Colonic mucosa (tissue), 4 donors: ENCODE measurements around the gene GFRA1. TPM values are rescaled to one million over a fixed set of nuclear protein-coding genes. Genes with fewer than 3 reads are reported as not detected.

Experiments used
- DNase-seq: peaks from one replicate; pipeline ENCODE4 v3.0.0-alpha.2; 2020
- H3K27ac ChIP-seq: fragments of 200-600 bp; one replicate; pipeline ENCODE4 v1.8.0; 2021
- H3K27me3 ChIP-seq: fragments of 200-600 bp; one replicate; pipeline ENCODE4 v1.8.0; 2021
- H3K36me3 ChIP-seq: fragments of 200-600 bp; one replicate; pipeline ENCODE4 v1.8.0; 2021
- H3K4me1 ChIP-seq: fragments of 200-600 bp; one replicate; pipeline ENCODE4 v1.8.0; 2021; ENCODE audit warnings: mild to moderate bottlenecking
- H3K4me3 ChIP-seq: fragments of 200-600 bp; one replicate; pipeline ENCODE4 v1.8.0; 2021
- H3K9ac ChIP-seq, 2 donors: one replicate each; pipeline ENCODE4 v1.7.0; 2013; ENCODE audit warnings: control low read depth in 2 of 2, low read depth in 2 of 2, low read length in 2 of 2
- H3K9me3 ChIP-seq: fragments of 200-600 bp; one replicate; pipeline ENCODE4 v1.8.0; 2021
- intact Hi-C: fragments of 100-400 bp; cut with DNase I; formaldehyde crosslinking; loops from one replicate; pipeline ENCODE4 v1.14.1; 2022
- total RNA-seq, 2 donors: library from RNA; stranded (reverse); fragmentation: NEBNext Ultra II Directional in 1 of 2; extraction: Animal tissue kit (Norgen Biotek cat#: 25700) in 1 of 2; gene quantifications; one replicate each; pipeline ENCODE4 v1.2.1, GENCODE V29; 2021
- TF ChIP-seq, protein P1 (sequence below): fragments of 200-600 bp; IDR thresholded peaks from one replicate; pipeline ENCODE4 v1.8.0; 2022; ENCODE audit warnings: antibody characterized with exemption, mild to moderate bottlenecking
- donor health status: healthy.
- donor health status: DM: no; HTN: no; CAD: no.
- donor health status: DM: no; HTN: no; CAD: no.

Gene GFRA1
- total RNA-seq, 2 donors from 2014 or later = 1.0 to 4.9 TPM

DNA sequence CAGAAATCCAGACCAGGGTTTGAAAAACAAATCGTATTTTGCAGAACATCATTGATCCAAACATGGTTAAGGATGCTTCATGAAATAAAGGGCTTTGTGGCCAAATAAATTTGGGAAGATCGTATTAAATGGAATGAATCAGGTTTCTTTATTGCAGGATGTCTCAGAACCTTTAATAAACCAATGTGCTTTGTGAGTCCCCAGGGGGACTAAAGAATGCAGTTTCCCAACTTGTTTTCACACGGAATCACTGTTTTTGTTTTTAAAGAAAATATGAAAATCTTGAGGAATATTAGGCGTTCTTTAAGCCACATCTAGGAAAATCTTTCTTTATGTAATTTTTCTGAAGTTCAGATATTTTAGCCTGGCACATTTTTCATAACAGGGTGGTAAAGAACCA, 34.4 kb upstream of the GFRA1 start:
- intact Hi-C loops = no loop called here
- TF ChIP-seq, protein P1, sequence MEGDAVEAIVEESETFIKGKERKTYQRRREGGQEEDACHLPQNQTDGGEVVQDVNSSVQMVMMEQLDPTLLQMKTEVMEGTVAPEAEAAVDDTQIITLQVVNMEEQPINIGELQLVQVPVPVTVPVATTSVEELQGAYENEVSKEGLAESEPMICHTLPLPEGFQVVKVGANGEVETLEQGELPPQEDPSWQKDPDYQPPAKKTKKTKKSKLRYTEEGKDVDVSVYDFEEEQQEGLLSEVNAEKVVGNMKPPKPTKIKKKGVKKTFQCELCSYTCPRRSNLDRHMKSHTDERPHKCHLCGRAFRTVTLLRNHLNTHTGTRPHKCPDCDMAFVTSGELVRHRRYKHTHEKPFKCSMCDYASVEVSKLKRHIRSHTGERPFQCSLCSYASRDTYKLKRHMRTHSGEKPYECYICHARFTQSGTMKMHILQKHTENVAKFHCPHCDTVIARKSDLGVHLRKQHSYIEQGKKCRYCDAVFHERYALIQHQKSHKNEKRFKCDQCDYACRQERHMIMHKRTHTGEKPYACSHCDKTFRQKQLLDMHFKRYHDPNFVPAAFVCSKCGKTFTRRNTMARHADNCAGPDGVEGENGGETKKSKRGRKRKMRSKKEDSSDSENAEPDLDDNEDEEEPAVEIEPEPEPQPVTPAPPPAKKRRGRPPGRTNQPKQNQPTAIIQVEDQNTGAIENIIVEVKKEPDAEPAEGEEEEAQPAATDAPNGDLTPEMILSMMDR = no peak

DNA sequence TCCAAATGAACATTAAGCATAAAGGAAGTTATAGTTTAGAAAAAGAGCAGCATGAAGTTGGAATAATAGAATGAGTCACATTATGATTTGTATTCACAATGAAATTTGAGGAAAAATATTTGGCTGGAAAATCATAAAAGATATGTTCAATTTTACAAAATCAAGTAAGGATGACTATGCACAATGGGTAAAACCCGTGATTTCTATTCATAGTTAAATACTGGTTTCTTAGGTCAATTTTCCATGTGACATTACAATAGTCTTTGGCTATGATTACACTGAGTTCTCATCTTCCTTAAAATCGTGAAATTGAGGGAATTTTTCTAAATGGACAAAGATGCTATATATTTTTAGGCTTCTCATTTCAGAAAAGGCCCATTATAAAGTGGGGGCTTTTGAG, 33.8 kb upstream of the GFRA1 start:
- H3K9ac ChIP-seq = no peak overlapping the region
- no peaks in the 10 kb centered on the region for H3K27me3 ChIP-seq
- no peaks in the 10 kb centered on the region for H3K4me1 ChIP-seq
- no peak overlapping the region for H3K27ac ChIP-seq
- H3K9me3 ChIP-seq = no peaks in the 10 kb centered on the region
- no peak overlapping the region for H3K4me3 ChIP-seq
- no peaks in the 10 kb centered on the region for H3K36me3 ChIP-seq
- TF ChIP-seq, protein P1 = no peak
- intact Hi-C loops = no loop called here
- no peak for DNase-seq

More for the DNA sequence above, 34.4 kb upstream of the GFRA1 start:
- Histone ChIP-seq H3K9ac (no peak overlapping the region), H3K9me3 (no peaks in the 10 kb centered on the region), H3K4me3 (no peak overlapping the region), H3K36me3 (no peaks in the 10 kb centered on the region), H3K4me1 (no peaks in the 10 kb centered on the region), H3K27ac (no peak overlapping the region), H3K27me3 (no peaks in the 10 kb centered on the region)
- DNase-seq = no peak

DNA sequence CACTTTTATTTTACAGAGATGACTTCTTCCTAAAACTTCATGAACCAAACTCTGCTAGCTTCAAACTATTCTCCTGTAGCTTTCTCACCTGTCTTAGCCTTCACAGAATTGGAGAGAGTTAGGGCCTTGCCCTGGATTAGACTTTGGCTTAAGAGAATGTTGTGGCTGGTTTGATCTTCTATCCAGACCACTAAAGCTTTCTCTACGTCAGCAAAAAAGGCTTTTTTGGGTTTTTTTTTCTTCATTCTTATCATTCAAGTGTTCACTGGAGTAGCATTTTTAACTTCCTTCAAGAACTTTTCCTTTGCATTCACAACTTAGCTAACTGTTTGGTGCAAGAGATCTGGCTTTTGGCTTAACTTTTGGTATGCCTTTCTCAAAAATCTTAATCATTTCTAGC, 31.9 kb upstream of the GFRA1 start:
- Histone ChIP-seq H3K36me3 (no peaks in the 10 kb centered on the region), H3K4me1 (no peaks in the 10 kb centered on the region), H3K9ac (no peak overlapping the region), H3K27me3 (no peaks in the 10 kb centered on the region), H3K9me3 (no peaks in the 10 kb centered on the region), H3K27ac (no peak overlapping the region), H3K4me3 (no peak overlapping the region)
- TF ChIP-seq, protein P1 = no peak
- intact Hi-C loops = no loop called here
- DNase-seq = no peak

DNA sequence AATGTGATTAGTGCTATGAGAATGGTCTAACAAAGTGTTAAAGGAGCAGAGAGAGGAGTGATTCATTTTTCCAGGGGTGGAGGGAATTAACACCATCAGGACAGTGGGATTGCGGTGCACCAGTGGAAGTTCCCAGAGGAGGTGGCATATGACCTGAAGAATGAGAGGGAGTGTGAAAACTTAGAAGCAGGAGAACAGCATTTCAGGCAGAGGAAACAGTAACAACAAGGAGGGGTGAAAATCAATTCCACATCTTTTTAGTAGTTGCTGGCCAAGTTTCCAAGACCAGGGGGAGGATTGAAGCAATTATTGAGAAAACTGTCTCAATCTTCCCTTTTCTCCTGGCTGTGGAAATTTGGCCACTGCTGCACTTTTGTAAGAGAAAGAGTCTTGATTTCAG, 27.5 kb upstream of the GFRA1 start:
- H3K4me3 ChIP-seq = no peak overlapping the region
- no peak for DNase-seq
- TF ChIP-seq, protein P1 = no peak
- H3K36me3 ChIP-seq = no peaks in the 10 kb centered on the region
- H3K27ac ChIP-seq = no peak overlapping the region
- no peaks in the 10 kb centered on the region for H3K27me3 ChIP-seq
- intact Hi-C loops = no loop called here
- H3K4me1 ChIP-seq = no peaks in the 10 kb centered on the region
- no peaks in the 10 kb centered on the region for H3K9me3 ChIP-seq
- no peak overlapping the region for H3K9ac ChIP-seq

DNA sequence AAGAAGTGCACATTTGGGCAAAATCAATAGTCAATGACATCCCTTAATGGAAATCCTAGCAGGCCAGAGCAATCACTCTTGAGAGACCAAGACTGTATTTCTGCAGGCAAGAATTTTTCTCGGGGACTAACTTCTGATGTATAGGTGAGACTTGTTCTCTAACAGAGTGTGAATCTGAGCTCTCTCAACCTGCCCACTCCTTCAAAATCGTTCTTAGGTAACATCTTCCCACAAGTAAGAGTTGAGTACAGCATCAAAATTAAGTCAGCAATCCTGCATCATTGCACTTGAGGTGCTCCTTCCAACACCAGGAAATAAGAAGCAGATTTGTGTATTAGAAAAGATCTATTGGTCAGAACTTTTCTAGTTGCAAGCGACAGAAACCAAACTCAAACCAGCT, 25.6 kb upstream of the GFRA1 start:
- no peaks in the 10 kb centered on the region for H3K36me3 ChIP-seq
- DNase-seq = no peak
- TF ChIP-seq, protein P1 = no peak
- no peaks in the 10 kb centered on the region for H3K9me3 ChIP-seq
- no peak overlapping the region for H3K9ac ChIP-seq
- H3K27ac ChIP-seq = no peak overlapping the region
- intact Hi-C loops = no loop called here
- H3K4me1 ChIP-seq = no peaks in the 10 kb centered on the region
- H3K4me3 ChIP-seq = no peak overlapping the region
- H3K27me3 ChIP-seq = no peaks in the 10 kb centered on the region

DNA sequence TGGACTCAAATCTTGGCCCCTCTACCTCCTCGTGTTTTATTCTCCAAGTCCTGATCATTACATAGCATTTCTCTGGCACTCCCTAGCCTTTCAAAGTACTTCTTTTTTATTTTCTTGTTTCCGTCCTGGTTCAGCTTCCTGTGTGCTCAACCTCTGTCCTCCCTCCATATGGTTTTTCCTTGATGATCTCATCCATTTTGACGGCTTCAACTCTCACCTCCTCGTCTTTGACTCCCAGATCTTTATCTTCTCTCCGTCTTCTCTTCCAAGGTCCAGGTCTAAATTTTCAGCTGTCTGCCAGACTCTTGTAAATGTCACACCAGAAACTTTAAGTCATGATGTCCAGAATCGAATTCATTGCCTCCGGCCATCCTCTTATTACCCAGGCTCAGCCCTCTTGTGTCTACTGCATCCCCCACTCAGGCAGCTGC, 23.3 kb upstream of the GFRA1 start:
- Histone ChIP-seq H3K4me1 (no peaks in the 10 kb centered on the region), H3K27ac (no peak overlapping the region), H3K9ac (no peak overlapping the region), H3K27me3 (no peaks in the 10 kb centered on the region), H3K9me3 (no peaks in the 10 kb centered on the region), H3K4me3 (no peak overlapping the region), H3K36me3 (no peaks in the 10 kb centered on the region)
- DNase-seq = no peak
- intact Hi-C loops = no loop called here
- TF ChIP-seq, protein P1 = no peak
